Stimulated activated CD4-positive, alpha-beta T cell treated with anti-CD3 and anti-CD28 coated beads, Interleukin-1b, Interleukin-23, amount 100 ng/mL, for 48 hours (primary cell): Measurements from ENCODE around the gene HS3ST4.

Source experiments
- DNase-seq: peaks from one replicate; pipeline ENCODE4 v3.0.0-alpha.2; 2020

The HS3ST4 gene

DNA sequence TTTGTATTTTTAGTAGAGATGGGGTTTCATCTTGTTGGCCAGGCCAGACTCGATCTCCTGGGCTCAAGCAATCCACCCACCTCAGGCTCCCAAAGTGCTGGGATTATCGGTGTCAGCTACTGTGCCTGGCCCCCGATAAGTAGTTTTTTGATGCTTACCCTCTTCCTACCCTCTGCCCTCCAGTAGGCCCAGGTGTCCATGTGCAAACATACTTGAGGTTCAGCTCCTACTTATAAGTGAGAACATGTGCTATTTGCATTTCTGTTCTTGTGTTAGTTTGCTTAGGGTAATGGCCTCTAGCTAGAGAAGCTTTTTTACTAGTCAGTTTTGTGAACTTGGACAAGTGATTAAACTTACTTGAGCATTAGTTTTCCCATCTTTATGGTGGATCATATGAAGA, 136.8 kb downstream of the HS3ST4 start:
- no peak for DNase-seq

DNA sequence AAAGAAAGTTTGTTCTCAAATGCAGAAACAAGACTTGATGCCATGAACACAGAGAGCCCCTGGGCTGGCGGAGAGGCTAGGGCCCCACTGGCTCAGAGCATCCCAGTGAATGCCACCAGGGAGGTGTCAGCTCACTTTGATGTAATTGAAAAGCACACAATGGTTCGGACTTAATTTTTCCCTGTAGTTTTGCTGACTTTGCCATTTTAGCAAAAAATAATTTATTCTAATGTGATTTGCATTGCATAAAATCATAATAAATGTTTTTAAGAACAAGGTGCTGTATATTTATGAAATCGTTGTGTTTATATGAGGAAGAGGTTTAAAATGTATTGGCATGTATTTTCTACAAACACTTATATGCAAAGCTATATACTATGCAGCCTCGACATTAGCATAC, 140.5 kb downstream of the HS3ST4 start:
- no peak for DNase-seq

DNA sequence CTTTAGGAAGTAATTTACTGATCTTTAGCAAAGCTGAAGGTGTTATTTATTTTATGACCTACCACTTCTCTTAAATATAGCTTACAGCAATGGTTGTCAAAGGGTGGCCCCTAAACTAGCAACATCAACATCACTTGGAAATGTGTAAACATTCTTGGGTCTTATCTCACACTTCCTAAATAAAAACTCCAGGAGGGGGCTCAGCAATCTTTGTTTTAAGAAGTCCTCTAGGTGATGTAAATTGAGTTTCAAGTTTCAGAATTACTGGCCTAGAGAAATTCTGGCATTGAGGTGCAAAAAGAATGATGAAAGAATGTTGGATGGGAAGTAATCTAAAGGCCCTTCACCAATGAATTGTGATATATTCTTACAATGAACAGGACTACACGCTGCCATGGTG, 142.3 kb downstream of the HS3ST4 start:
- DNase-seq = no peak

DNA sequence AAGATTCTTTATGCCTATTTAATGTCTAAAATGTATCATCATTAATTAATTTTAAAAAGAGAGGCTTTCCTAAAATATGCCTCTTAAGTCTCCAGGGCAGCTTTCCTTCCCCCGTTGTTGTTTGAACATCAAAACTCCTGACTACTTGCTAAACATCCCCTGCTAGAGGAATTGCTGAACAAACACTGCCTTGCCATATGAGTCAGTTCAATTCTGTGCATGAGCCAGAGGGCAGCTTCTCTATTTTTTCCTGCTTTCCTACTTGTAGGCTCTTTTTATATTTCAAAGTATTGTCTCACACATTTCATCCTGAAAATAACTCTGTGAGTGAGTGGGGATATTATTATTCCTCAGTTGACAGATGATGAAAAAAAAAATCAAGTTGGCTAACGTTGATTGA, 143.4 kb downstream of the HS3ST4 start:
- no peak for DNase-seq

DNA sequence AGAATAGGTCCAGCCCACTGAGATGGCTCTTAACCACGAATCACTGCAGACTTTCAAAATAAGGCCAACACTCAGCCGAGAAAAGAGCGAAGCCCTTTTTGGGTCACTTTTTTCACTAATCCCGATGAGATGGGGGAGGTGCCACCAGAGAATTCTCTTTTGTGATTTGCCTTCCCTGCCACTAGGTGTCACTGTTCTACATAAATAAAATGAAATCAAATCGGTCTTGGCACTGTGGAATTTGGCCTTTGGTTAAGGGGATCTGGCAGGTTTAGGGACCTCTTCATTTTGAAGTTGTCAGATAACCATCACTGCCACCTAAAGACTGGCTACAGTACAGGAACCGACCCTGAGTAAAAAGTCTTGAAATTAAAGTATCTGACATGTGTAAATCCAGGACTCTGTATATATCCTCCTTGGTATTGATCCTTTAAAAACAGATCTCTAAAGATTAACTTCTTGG, 147.0 kb downstream of the HS3ST4 start:
- DNase-seq = peak; percentile 2

DNA sequence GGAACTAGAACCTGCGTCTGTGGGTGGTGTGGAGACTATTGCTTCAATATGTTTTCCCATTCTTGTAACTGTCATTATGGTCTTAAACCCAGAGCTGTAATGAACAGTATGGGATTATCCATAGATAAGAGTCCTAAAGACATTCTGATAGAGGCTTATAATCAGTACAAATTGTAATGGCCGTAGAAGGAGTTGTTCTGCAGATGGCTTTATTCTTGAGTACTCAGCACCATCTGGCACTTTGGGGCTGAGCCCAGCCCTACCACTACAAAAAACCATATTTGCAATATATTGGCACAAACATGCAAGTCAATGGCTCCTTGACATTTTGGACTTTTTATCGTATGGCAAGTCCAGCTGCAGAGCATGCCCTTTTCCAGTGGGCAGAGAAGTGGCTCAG, 150.0 kb downstream of the HS3ST4 start:
- DNase-seq = no peak

DNA sequence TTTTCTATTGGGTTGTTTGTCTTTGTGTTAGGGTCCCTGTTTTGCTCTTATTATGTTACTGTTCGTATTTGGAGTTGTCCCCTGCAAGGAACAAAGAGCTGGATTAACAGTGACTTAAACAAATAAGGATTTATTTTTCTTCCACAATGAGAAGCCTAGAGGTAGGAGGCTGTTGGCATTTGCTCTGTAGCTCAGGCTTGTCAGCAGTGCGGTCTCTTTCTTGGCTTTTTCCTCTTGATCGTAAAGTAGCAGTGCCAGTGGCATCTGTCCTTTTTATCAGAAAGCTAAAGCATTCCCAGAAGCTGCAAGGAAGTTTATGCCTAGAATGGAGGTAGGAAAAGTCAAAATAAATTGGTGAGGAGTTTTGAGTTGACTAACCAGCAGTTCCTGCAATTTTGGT, 154.1 kb downstream of the HS3ST4 start:
- no peak for DNase-seq

DNA sequence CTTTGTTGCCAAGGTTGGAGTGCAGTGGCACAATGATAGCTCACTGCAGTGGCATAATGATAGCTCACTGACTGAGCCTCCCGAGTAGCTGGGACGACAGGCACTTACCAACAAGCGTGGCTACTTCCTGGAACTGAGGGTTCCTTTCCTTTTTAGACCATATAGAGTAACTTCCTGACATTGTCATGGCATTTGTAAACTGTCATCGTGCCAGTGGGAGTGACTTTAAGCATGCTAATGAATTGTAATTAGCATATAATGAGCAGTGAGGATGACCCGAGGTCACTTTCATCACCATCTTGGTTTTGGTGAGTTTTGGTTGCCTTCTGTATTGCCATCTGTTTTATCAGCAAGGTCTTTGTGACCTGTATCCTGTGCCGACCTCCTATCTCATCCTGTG, 162.4 kb downstream of the HS3ST4 start:
- no peak for DNase-seq

DNA sequence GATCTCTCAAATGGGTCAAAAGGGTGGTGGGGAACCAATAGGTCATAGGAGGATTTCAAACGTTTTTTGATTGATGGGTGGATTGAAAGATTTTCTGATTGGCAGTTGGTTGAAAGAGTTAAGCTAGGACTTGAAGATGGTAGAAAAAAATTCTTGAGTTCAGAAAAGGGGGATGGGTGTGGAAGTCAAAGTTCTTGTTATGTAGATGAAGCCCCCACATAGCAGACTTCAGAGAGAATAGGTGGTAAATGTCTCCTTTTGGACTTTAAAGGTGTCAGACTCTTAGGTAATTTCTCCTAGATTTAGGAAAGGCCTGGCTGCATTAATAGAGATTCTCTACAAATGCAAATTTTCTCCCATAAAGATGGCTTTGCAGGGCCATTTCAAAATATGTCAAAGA, 163.3 kb downstream of the HS3ST4 start:
- no peak for DNase-seq

DNA sequence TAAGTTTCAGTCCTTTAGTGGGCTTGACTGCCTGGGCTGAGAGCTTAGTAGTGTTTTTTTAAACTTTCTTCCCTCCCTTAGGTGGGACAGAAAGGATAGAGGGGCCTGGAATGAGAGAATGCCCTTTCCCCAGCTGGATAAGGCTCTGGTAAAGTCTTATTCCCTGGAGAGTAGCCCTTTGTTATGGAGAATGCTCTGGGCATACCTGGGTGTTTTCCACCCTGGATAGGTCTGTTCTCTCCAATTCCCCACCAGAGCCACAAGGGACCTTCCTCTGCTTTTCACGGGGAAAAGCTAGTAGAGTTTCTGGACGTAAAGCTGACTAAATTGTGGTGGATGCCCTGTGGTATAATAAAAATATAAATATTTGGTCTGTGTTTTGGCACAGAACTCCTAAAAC, 164.1 kb downstream of the HS3ST4 start:
- DNase-seq = no peak

DNA sequence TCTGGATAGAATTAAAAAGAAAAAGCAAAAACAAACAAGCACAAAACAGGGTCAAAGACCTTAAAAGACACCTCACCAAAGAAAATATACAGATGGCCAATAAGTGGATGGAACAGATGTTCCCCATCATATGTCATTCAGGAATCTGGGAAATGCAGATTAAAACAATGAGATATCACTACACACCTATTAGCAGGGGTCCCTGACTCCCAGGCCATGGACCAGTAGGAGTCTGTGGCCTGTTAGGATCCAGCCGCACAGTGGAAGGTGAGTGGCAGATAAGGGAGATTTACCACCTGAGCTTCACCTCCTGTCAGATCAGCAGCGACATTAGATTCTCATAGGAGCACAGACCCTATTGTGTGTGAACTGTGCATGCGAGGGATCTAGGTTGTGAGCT, 167.9 kb downstream of the HS3ST4 start:
- no peak for DNase-seq

DNA sequence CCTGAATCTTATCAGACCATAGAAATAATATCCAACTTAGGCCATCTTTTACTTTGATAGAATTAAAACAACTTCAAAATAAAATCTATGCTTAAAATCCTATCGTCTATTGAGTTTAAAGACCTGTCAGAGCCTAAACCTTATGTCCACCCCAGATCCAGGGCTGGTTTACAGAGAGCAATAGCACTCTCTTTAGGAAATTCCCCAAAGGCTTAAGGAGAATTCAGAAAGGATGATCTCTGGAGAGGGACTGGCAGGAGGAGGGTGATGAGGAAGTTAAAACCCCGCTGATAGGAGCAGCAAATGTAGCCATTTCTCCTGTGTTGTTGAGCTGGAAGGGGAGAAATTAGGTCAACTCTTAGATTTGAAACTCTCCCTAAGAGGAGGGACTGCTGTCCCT, 175.3 kb downstream of the HS3ST4 start:
- no peak for DNase-seq

DNA sequence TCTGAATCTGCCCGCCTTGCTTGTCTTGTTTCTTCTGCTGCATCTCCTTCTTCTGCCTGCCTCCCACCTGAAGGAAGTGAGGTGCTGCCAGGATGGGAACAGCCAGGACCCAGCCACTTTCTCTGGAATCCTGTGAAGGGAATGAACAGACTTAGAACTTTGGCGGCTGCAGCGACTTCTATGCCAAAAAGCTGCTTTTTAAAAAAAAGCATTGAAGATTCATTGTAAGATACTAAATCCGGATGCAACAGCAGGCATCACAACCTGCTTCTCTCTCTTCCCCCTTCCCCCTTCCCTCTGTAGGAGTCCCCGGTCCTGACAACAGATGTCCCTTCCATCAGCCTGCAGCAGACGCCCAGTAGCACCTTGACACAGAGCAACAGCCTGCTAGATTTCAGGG, 176.3 kb downstream of the HS3ST4 start:
- DNase-seq = no peak

DNA sequence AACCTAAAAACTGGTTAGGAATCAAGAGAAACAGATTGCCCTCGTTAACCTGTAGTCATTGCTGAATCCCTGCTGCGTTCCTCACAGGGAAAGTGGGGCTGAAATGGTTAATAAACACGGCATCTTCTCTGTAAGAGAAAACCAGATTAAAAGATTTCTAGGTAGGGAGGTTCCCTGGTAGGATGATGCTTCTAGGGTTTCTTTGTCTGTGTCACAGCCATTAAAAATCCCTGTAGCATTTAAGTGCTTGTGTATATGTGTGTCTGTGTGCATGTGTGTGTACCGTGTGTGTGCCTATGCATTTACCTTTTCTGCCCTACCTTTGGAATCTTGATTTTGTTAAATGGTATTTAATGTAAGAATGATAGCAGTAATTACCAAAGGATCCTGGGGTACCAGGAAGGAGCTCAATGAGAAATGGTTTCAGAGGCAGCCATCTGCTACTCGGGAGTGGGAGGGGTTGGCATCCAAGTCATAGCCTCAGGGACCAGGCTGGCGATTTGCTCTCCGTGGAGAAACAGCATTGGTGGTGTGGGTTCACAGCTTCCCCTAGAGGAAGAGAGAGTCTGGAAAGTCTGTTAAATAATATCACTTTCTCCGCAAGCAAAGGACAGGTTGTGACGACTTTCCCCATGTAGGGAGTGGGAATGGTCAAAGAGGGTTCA, 177.1 kb downstream of the HS3ST4 start:
- DNase-seq = no peak

DNA sequence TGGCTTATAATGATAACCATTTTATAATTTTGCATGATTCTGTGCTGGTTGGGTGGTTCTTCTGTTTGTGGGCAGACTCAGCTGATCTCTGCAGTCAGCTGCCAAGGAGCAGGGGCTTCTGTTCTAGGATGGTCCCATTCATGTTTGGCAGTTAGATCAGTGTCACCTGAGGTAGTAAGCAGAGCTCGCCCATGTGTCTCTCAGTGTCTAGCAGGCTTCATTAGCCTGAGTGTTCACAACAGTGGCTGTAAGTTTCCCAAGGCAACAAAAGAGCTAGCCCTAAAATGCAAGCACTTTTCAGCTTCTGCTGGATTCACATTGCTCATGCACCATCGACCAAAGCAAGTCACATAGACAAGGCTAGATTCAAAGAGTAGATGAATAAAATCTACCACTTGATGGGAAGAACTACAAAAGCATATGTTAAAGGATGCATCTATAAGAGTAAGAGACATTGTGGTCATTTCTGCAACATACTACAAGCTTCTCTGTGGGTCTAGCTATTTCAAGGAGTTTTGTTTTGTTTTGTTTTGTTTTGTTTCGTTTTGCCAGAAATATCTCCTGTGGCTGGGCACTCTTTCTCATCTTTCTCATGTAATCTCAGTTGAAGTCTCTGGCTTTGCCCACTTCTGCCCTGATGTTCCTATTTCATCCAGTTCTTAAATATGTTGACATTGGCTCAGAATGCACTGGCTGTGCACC, 180.8 kb downstream of the HS3ST4 start:
- DNase-seq = no peak

DNA sequence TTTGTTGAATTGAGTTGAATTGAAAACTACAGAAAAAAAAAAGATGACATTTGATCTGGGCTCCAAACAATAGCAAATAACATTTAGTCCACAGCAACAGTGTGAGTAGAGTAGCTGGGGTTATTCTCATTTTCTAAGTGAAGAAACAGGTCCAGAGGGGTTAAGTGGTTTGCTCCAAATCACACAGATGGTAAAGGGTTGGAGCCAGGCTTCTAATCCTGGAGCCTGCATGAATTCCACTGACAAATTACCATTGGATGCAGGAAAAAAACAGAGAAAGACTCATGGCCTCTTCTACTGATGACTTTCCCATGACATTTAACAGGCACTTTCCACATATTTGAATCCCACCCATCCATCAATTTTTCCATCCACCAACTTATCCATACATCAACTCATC, 182.4 kb downstream of the HS3ST4 start:
- no peak for DNase-seq

DNA sequence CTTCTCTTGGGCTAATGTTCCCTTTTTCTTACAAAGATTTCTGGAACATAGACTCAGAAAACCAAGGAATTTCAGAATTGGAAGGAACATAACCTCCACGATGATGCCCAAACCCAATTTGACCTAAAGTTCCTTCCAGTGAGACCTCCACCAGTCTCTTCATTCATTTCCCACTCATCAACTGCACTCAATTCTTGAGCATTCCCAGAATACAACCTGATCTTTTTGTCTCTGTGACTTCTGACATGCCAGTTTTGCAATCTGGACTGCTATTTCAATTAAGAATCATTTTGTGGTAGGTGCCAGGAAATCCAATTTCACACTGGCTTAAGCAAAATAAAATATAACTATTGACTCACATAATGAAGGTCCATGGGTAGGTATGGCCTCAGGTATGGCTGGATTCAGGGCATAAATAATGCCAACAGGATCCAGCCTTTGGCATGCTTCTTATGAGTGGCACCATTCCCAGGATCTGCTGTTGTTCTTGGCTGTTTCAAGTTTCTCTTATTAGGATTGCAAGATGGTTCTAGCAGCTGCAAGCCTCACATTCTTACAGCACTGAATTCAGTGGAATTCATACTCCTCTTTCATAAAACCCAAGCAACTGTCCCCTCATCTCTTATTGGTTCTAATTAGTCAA, 184.3 kb downstream of the HS3ST4 start:
- no peak for DNase-seq

DNA sequence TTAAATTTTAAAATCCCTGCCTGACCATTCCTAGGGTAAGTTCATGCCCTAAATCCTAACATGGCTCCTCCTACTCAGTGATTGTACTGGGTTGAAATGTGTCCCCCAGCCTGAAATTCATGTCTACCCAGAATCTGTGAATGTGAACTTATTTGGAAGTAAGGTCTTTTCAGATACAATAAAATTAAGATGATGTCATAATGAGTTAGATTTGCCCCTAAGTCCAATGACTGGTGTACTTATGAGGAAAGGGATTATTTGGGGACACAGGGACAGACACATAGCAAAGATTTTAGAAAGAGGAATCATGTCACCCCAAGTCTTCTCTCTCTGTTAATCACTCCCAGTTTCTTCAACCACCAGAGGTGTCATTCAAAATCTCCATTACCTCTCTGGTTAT, 185.3 kb downstream of the HS3ST4 start:
- no peak for DNase-seq

DNA sequence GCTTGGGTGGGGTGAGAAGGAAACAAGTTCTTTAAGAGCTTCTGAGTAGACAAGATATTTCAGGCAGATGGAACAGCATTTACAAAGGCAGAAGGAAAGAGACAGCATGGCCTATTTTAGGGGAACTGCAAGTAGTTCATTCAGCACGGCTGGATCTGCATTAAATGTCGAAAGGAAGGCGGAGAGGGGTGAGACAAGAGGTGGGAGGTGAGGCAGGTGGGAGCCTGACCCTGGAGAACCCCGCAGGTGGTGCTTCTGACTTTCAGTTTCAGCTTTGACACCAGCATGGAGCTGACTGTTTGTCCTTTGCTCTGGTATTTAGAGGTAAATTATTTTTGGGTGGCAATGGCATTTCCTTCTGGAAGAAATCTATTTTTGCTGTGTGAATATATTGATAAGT, 194.8 kb downstream of the HS3ST4 start:
- DNase-seq = no peak

DNA sequence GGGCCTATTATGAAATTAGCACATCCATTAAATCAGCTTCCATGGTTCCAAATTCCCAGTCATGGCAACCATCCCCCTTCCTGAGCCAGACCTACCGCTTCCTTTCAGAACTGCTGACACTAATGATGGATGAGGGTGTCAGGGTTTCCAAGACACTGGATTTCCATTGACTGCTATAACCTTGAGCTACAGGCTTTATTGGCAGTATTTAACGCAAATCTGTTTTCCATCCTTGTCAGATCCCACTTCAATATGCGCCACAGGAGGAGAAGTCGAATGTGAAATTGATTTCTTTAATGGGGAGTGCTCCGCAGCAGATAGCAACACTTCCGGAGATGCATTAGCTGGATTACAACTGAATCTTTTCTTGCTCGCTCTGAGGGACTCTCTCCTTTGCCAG, 197.1 kb downstream of the HS3ST4 start:
- no peak for DNase-seq

DNA sequence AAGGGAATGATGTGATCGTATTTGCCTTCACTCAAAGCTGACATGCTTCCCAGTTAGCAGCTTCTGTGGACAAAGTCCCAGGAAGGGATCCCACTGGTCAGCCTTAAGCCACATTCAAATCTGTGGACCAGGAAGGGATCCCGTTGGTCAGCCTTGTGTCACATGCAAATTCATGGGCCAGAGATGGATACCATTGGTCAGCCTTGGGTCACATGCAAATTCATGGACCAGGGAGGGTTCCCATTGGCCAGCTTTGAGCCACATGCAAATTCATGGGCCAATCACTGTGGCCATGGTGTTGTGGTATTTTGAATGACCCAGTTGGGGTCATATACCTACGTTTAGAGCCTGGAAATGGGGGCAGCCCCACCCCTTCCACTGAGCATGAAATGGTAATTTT, 201.6 kb downstream of the HS3ST4 start:
- DNase-seq = no peak

DNA sequence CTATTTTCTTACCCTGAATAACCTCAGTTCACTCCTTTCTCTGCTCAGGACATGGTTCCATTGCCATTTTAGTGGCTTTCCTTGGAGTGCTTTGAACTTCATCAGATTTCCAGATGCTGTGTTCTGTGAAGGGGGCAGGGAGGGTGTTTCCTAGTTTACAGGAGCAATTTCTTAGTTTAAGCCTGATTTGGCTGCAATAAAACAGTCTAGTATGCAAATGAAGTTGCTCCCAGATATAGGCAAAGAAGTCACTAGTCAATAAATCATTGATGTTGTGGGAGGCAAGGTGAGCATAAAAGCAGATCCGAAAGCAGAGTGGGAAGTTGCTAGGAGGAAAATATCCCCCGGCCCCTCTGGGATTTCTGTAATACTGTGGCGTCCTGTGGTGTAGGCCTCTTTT, 202.3 kb downstream of the HS3ST4 start:
- no peak for DNase-seq

DNA sequence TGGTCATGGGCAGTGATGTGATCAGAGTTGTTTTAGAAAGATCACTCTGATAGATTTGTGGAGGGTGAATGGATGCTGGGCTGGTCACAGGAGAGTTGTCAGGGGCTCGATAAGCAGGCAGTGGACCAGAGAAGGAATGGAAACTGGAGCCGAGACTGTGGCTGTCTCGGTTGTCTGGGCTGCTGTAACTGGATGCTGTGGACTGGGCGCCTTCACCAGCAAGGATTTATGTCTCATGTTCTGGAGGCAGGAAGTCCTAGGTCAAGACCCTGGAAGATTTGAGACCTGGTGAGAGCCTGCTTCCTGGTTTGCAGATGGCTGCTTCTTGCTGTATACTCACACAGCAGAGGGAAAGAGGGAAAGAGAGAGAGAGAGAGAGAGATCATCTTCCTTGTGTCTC, 203.6 kb downstream of the HS3ST4 start:
- DNase-seq = no peak

DNA sequence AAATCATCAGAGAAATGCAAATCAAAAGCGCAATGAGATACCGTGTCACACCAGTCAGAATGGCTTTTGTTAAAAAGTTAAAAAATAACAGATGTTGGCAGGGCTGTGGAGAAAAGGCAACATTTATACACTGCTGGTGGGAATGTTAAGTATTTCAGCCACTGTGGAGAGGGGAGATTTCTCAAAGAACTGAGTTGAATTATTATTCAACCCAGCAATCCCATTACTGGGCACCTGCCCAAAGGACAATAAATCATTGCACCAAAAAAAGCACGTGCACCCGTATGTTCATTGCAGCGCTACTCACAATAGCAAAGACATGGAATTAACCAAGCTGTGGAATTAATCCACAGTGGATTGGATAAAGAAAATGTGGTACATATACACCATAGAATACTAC, 204.7 kb downstream of the HS3ST4 start:
- DNase-seq = no peak

DNA sequence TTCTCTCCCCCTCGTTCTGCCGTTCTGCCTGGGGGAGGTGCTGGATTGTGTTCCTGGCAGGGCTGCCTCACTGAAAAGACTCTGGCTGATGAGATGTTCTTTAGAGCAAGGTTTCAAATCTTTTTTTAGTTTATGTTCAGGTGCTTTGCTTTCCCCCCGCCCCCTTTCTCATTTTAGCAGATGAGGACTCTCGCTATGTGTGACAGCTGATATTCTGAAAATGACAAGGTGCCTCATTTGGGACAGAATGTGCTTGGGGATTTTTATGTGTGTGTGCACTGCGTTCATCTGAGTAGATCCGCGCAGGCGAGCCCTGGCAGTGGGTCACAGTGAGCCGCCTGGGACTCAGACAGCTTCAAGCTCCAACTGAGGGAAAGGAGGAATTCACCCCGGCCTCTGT, 205.9 kb downstream of the HS3ST4 start:
- no peak for DNase-seq
